ENCODE results near the gene ZNF132.

The ZNF132 gene

GRCh38 chr19:58480481-58480830, 40.5 kb upstream of the ZNF132 start:
- TF ChIP-seq SIN3A (IDR thresholded peaks at IDR 0.05; ENCODE audit: borderline replicate concordance, insufficient read depth, low read length): no peak

GRCh38 chr19:58479736-58480480, 40.0 kb upstream of the ZNF132 start:
- TF ChIP-seq SIN3A (IDR thresholded peaks at IDR 0.05; ENCODE audit: borderline replicate concordance, insufficient read depth, low read length) (no peak), POLR2AphosphoS5 (IDR thresholded peaks at IDR 0.05; ENCODE audit: low read depth, low read length) (no peak), REST (IDR thresholded peaks at IDR 0.05; ENCODE audit: insufficient read depth in 1 of 2, low read depth in 2 of 2, low read length in 2 of 2) (no peak), FOXP2 (optimal IDR thresholded peaks at IDR 0.05; ENCODE audit: borderline replicate concordance, extremely low read depth, extremely low read length, insufficient read depth) (no peak), TAF1 (IDR thresholded peaks at IDR 0.05; ENCODE audit: borderline replicate concordance, insufficient read depth, low read length) (no peak)

GRCh38 chr19:58479303-58479702, 39.4 kb upstream of the ZNF132 start:
- TF ChIP-seq REST (IDR thresholded peaks at IDR 0.05; ENCODE audit: insufficient read depth in 1 of 2, low read depth in 2 of 2, low read length in 2 of 2) (no peak), FOXP2 (optimal IDR thresholded peaks at IDR 0.05; ENCODE audit: borderline replicate concordance, extremely low read depth, extremely low read length, insufficient read depth) (no peak)

GRCh38 chr19:58477871-58478270, 37.9 kb upstream of the ZNF132 start:
- TF ChIP-seq POLR2AphosphoS5 (IDR thresholded peaks at IDR 0.05; ENCODE audit: low read depth, low read length) (no peak), SIN3A (IDR thresholded peaks at IDR 0.05; ENCODE audit: borderline replicate concordance, insufficient read depth, low read length) (no peak), REST (IDR thresholded peaks at IDR 0.05; ENCODE audit: insufficient read depth in 1 of 2, low read depth in 2 of 2, low read length in 2 of 2) (no peak), TAF1 (IDR thresholded peaks at IDR 0.05; ENCODE audit: borderline replicate concordance, insufficient read depth, low read length) (no peak), FOXP2 (optimal IDR thresholded peaks at IDR 0.05; ENCODE audit: borderline replicate concordance, extremely low read depth, extremely low read length, insufficient read depth) (no peak)

- TF ChIP-seq SIN3A (IDR thresholded peaks at IDR 0.05; ENCODE audit: borderline replicate concordance, insufficient read depth, low read length) (no peak), POLR2AphosphoS5 (IDR thresholded peaks at IDR 0.05; ENCODE audit: low read depth, low read length) (no peak), REST (IDR thresholded peaks at IDR 0.05; ENCODE audit: insufficient read depth in 1 of 2, low read depth in 2 of 2, low read length in 2 of 2) (no peak), FOXP2 (optimal IDR thresholded peaks at IDR 0.05; ENCODE audit: borderline replicate concordance, extremely low read depth, extremely low read length, insufficient read depth) (no peak), TAF1 (IDR thresholded peaks at IDR 0.05; ENCODE audit: borderline replicate concordance, insufficient read depth, low read length) (no peak)
Measured at GRCh38 chr19:58477130-58477529, 37.2 kb upstream of the ZNF132 start.

Data from PFSK-1 (cell line).